Prostate gland (tissue), 2 donors: ENCODE measurements around the gene ANO3. TPM values are rescaled to one million over a fixed set of nuclear protein-coding genes. Genes with fewer than 3 reads are reported as not detected.

ENCODE experiments used
- DNase-seq: peaks from one replicate; pipeline ENCODE4 v3.0.0-alpha.2; 2019; ENCODE audit warnings: low spot score
- H3K27ac ChIP-seq, 2 donors: fragments of 200-600 bp; sonication (generic); 2 replicates each; pipeline ENCODE4 v1.5.1; 2017 to 2019
- H3K27me3 ChIP-seq: fragments of 200-600 bp; sonication (generic); replicated peaks from 2 replicates; pipeline ENCODE4 v1.5.1; 2019; ENCODE audit not compliant: insufficient read depth
- H3K36me3 ChIP-seq, 2 donors: fragments of 200-600 bp; sonication (generic); 1 replicate in 1 of 2; 2 replicates in 1 of 2; pipeline versions ENCODE4 v1.5.1 to v1.8.1; 2017 to 2019
- H3K4me1 ChIP-seq: fragments of 200-600 bp; sonication (generic); replicated peaks from 2 replicates; pipeline ENCODE4 v1.5.1; 2019
- H3K4me3 ChIP-seq, 2 donors: fragments of 200-600 bp; sonication (generic); 2 replicates each; pipeline ENCODE4 v1.5.1; 2017 to 2019
- H3K9me3 ChIP-seq: fragments of 200-600 bp; sonication (generic); 2 replicates; pipeline ENCODE4 v1.5.1; 2017
- CTCF ChIP-seq, 4 experiments: fragments of 200-600 bp in 2 of 4; fragments of 450-650 bp in 2 of 4; sonication (generic) in 2 of 4; IDR thresholded peaks; 1 replicate in 3 of 4; 2 replicates in 1 of 4; pipeline ENCODE4 v1.5.1; 2016 to 2019; ENCODE audit warnings: antibody characterized with exemption in 4 of 4, mild to moderate bottlenecking in 2 of 4, moderate library complexity in 2 of 4
- POLR2A ChIP-seq: fragments of 450-650 bp; IDR thresholded peaks from one replicate; pipeline ENCODE4 v1.6.1; 2016; ENCODE audit warnings: antibody characterized with exemption, mild to moderate bottlenecking
- POLR2AphosphoS5 ChIP-seq: sonication (generic); formaldehyde crosslinking; IDR thresholded peaks from one replicate; pipeline ENCODE4 v1.6.1; 2017; ENCODE audit warnings: antibody characterized with exemption
- WGBS: methylation state at CpG from one replicate; pipeline ENCODE4 v1.1.5; 2018; 5-methylcytosine and 5-hydroxymethylcytosine counted together
- intact Hi-C: fragments of 100-400 bp; cut with DNase I; formaldehyde crosslinking; loops from one replicate; pipeline ENCODE4 v1.14.2; 2022
- total RNA-seq, 2 donors: library from RNA; depleted of rRNA; stranded (reverse); fragments of >200 nt; gene quantifications; one replicate each; pipeline ENCODE4 v1.1.0, GENCODE V29; 2016

The ANO3 gene
- under 1 TPM in 1 of 2 donors, not detected in 1; 0.68 TPM for total RNA-seq

GRCh38 chr11:26331911-26332571 is at the start of gene ANO3:
Gene ANO3 (plus strand): TSS chr11:26332130. CDS start chr11:26332276, 146 bp downstream.
- WGBS = 3% methylated on average over 36 of the region's 36 CpGs
- DNase-seq = peak; percentile 26
- Histone ChIP-seq H3K27me3 (peaks cover 2% of the 10 kb centered on the region), H3K4me1 (no peaks in the 10 kb centered on the region), H3K9me3 (no peaks in the 10 kb centered on the region), H3K27ac (no peak within 1 kb of the TSS), H3K4me3 (no peak within 1 kb of the TSS), H3K36me3 (no peaks in the 10 kb centered on the region)
- peak in 3 of 4 experiments; percentile 22 to 43 (median 22) for TF ChIP-seq CTCF (IDR thresholded peaks at IDR 0.05)
- no peak for TF ChIP-seq POLR2A
- no peak for TF ChIP-seq POLR2AphosphoS5
- intact Hi-C loops = no loop called here

- intact Hi-C loops = no loop called here
- no peaks in the 10 kb centered on the region for H3K27me3 ChIP-seq
- no peaks in the 10 kb centered on the region for H3K4me1 ChIP-seq
- H3K36me3 ChIP-seq = no peaks in the 10 kb centered on the region
- no peaks in the 10 kb centered on the region for H3K9me3 ChIP-seq
- TF ChIP-seq POLR2A = no peak
- no peak for TF ChIP-seq POLR2AphosphoS5
- no peak for TF ChIP-seq CTCF (IDR thresholded peaks at IDR 0.05)
- no peak for DNase-seq
- no peak overlapping the region for H3K27ac ChIP-seq
- H3K4me3 ChIP-seq = no peak overlapping the region
- 79% methylated on average over 6 of the region's 6 CpGs for WGBS
Observed at GRCh38 chr11:26283852-26284408, 48.0 kb upstream of the ANO3 start.

GRCh38 chr11:26285608-26286007 is 46.3 kb upstream of the ANO3 start:
- intact Hi-C loops = no loop called here
- H3K9me3 ChIP-seq = no peaks in the 10 kb centered on the region
- no peak overlapping the region for H3K27ac ChIP-seq
- no peaks in the 10 kb centered on the region for H3K4me1 ChIP-seq
- no peak for DNase-seq
- H3K36me3 ChIP-seq = no peaks in the 10 kb centered on the region
- no peak overlapping the region for H3K4me3 ChIP-seq
- WGBS = 89% methylated on average over 3 of the region's 3 CpGs
- TF ChIP-seq POLR2AphosphoS5 (no peak), CTCF (IDR thresholded peaks at IDR 0.05) (no peak), POLR2A (no peak)
- H3K27me3 ChIP-seq = no peaks in the 10 kb centered on the region

GRCh38 chr11:26286472-26287066 is 45.4 kb upstream of the ANO3 start:
- intact Hi-C loops = no loop called here
- Histone ChIP-seq H3K27ac (no peak overlapping the region), H3K4me1 (no peaks in the 10 kb centered on the region), H3K27me3 (no peaks in the 10 kb centered on the region), H3K4me3 (no peak overlapping the region), H3K9me3 (no peaks in the 10 kb centered on the region), H3K36me3 (no peaks in the 10 kb centered on the region)
- TF ChIP-seq POLR2AphosphoS5 (no peak), CTCF (IDR thresholded peaks at IDR 0.05) (peak in 1 of 4 experiments; percentile 7), POLR2A (no peak)
- 23% methylated on average over 5 of the region's 5 CpGs for WGBS
- no peak for DNase-seq
